Lower lobe of right lung (tissue), 2 donors: ENCODE results near the gene TRIOBP. TPM values are rescaled to one million over a fixed set of nuclear protein-coding genes. Genes with fewer than 3 reads are reported as not detected.
"Not testable (repeated sequence)": the region's sequence is repeated elsewhere in the genome, so short reads cannot be mapped to it uniquely, and the experiment has no call there.

Experiments
- ATAC-seq, 2 donors: fragments of 200-7000 bp; cut with Tn5 transposase; one replicate each; pipeline ENCODE4 v1.9.1; 2020 to 2022; ENCODE audit warnings: mild to moderate bottlenecking in 2 of 2, moderate library complexity in 2 of 2
- DNase-seq: peaks from one replicate; pipeline ENCODE4 v3.0.0-alpha.2; 2020
- H3K27ac ChIP-seq: fragments of 200-600 bp; one replicate; pipeline ENCODE4 v1.8.0; 2022
- H3K27me3 ChIP-seq: fragments of 200-600 bp; one replicate; pipeline ENCODE4 v1.8.0; 2022; ENCODE audit warnings: low read depth
- H3K36me3 ChIP-seq: fragments of 200-600 bp; one replicate; pipeline ENCODE4 v1.8.0; 2022; ENCODE audit warnings: mild to moderate bottlenecking
- H3K4me1 ChIP-seq: fragments of 200-600 bp; one replicate; pipeline ENCODE4 v1.8.0; 2022
- H3K4me3 ChIP-seq: fragments of 200-600 bp; one replicate; pipeline ENCODE4 v1.8.0; 2022; ENCODE audit warnings: mild to moderate bottlenecking
- H3K9me3 ChIP-seq: fragments of 200-600 bp; one replicate; pipeline ENCODE4 v1.8.0; 2022
- intact Hi-C: fragments of 100-400 bp; cut with DNase I; formaldehyde crosslinking; loops from one replicate; pipeline ENCODE4 v1.11.0; 2022
- total RNA-seq: library from RNA; stranded (reverse); fragmentation: NEBNext Ultra II Directional; extraction: Animal tissue kit (Norgen Biotek cat#: 25700); gene quantifications from one replicate; pipeline ENCODE4 v1.2.1, GENCODE V29; 2021
- TF ChIP-seq, protein P1 (sequence below): fragments of 200-600 bp; IDR thresholded peaks from one replicate; pipeline ENCODE4 v1.8.0; 2022; ENCODE audit warnings: antibody characterized with exemption, mild to moderate bottlenecking
- donor health status: DM: no; HTN: yes; CAD: no; lungs with severe emphysema.

TRIOBP gene
- total RNA-seq, 1 donor from 2014 or later = 78.8 TPM

DNA sequence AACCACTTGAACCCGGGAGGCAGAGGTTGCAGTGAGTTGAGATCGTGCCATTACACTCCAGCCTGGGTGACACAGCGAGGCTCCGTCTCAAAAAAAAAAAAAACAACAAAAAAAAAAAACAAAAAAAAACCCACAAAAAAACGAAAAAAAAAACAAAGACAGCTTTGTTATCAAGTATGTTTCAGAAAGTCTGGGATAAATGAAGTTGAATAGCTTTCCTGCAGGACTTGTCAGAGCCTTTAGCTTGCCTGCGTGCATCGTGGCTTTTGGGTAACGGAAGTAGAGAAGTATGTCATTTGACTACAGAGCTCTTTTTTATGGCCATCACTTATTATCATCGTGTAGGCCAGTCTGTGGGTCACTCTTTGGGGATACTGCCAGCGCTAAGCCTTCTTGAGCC, 14.6 kb downstream of the TRIOBP start:
- H3K4me3 ChIP-seq = no peak overlapping the region
- intact Hi-C loops = no loop called here
- no peaks in the 10 kb centered on the region for H3K36me3 ChIP-seq
- no peaks in the 10 kb centered on the region for H3K9me3 ChIP-seq
- TF ChIP-seq, protein P1, sequence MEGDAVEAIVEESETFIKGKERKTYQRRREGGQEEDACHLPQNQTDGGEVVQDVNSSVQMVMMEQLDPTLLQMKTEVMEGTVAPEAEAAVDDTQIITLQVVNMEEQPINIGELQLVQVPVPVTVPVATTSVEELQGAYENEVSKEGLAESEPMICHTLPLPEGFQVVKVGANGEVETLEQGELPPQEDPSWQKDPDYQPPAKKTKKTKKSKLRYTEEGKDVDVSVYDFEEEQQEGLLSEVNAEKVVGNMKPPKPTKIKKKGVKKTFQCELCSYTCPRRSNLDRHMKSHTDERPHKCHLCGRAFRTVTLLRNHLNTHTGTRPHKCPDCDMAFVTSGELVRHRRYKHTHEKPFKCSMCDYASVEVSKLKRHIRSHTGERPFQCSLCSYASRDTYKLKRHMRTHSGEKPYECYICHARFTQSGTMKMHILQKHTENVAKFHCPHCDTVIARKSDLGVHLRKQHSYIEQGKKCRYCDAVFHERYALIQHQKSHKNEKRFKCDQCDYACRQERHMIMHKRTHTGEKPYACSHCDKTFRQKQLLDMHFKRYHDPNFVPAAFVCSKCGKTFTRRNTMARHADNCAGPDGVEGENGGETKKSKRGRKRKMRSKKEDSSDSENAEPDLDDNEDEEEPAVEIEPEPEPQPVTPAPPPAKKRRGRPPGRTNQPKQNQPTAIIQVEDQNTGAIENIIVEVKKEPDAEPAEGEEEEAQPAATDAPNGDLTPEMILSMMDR = no peak
- ATAC-seq (no peak), DNase-seq (no peak)
- no peak overlapping the region for H3K27ac ChIP-seq
- peaks cover 5% of the 10 kb centered on the region for H3K4me1 ChIP-seq
- H3K27me3 ChIP-seq = no peaks in the 10 kb centered on the region

DNA sequence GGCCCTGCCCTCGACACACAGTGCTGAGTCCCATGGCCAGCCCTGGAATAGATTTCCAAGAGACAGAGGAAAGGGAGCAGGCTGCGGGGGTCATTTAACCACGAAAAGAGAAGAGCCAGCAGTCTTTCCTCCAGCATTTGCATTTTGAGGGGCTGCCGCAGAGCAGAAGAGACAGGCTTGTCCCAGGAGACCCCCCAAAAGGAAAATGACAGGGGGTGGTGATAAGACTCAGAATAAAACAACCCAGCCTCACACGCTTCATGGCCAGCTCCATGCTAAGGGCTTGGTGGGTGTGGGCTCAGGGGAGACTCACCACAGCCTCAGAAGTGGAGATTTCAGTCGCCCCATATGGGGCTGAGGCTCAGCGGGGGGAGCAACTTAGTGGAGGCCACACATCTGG, 16.9 kb downstream of the TRIOBP start:
- ATAC-seq = no peak
- H3K9me3 ChIP-seq = no peaks in the 10 kb centered on the region
- intact Hi-C loops = no loop called here

DNA sequence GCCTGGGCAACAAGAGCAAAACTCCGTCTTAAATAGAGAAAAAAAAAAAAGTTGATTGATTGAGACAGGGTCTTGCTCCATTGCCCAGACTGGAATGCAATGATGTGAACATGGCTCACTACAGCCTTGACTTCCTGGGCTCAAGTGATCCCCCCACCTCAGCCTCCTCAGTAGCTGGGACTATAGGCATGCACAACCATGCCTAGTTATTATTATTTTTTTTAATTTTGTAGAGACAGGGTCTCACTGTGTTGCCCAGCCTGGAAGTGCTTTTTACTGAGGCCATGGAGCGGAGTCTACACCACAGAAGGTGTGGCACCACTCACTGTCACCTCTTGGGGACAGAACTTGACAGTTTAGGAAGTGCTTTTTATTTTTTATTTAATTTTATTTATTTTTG, 17.8 kb downstream of the TRIOBP start:
- no peak overlapping the region for H3K27ac ChIP-seq
- H3K4me3 ChIP-seq = no peak overlapping the region
- no peaks in the 10 kb centered on the region for H3K9me3 ChIP-seq
- intact Hi-C loops = no loop called here
- H3K4me1 ChIP-seq = no peaks in the 10 kb centered on the region
- no peak for DNase-seq
- H3K27me3 ChIP-seq = no peaks in the 10 kb centered on the region
- ATAC-seq = no peak
- no peaks in the 10 kb centered on the region for H3K36me3 ChIP-seq
- TF ChIP-seq, protein P1 = no peak

More for the DNA sequence above, 16.9 kb downstream of the TRIOBP start:
- TF ChIP-seq, protein P1 = no peak
- Histone ChIP-seq H3K4me3 (no peak overlapping the region), H3K36me3 (no peaks in the 10 kb centered on the region), H3K27ac (no peak overlapping the region), H3K27me3 (no peaks in the 10 kb centered on the region), H3K4me1 (peaks cover 4% of the 10 kb centered on the region)
- DNase-seq = no peak

DNA sequence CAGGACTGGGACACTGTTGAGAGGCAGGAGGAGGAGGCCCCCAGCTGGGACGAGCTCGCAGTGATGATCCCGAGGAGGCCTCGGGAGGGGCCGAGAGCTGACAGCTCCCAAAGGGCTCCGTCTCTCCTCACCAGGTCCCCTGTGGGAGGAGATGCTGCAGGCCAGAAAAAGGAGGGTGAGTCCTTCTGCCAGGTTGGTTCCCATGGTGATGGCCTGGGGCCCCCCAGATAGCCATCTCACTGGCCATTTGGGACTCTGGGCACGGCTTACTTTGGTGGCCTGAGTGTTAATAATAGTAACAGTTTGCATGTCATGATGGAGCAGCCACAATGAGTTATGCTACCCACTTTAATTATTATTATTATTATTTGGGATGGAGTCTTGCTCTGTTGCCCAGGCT, 18.9 kb downstream of the TRIOBP start:
- TF ChIP-seq, protein P1 = no peak
- intact Hi-C loops = no loop called here

DNA sequence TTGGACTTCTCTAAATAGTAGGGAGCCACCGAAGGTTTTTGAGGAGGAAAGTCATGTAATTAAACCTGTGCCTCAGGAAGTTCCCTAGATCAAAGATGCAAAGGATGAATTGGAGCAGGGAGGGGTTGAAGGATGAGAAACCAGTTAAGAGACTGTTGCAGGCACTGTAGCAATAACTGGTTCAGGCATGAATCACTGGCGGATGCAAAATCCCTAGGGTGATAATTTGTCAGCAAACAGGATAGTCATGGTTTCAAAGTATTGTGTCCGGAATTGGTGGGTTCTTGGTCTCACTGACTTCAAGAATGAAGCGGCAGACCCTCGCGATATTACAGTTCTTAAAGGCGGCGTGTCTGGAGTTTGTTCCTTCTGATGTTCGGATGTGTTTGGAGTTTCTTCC, 19.9 kb downstream of the TRIOBP start:
- ATAC-seq = no peak

More for the DNA sequence above, 18.9 kb downstream of the TRIOBP start:
- Histone ChIP-seq H3K4me3 (no peak overlapping the region), H3K9me3 (no peaks in the 10 kb centered on the region), H3K27me3 (no peaks in the 10 kb centered on the region), H3K4me1 (no peaks in the 10 kb centered on the region), H3K27ac (no peak overlapping the region), H3K36me3 (no peaks in the 10 kb centered on the region)
- DNase-seq (no peak), ATAC-seq (no peak)

DNA sequence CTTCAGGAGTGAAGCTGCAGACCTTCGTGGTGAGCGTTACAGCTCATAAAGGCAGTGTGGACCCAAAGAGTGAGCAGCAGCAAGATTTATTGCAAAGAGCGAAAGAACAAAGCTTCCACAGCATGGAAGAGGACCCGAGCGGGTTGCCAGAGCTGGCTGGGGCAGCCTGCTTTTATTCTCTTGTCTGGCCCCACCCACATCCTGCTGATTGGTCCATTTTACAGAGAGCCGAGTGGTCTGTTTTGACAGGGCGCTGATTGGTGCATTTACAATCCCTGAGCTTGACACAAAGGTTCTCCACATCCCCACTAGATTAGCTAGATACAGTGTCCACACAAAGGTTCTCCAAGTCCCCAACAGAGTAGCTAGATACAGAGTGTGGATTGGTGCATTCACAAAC, 20.4 kb downstream of the TRIOBP start:
- H3K4me1 ChIP-seq, H3K27ac ChIP-seq, intact Hi-C loops, DNase-seq, H3K9me3 ChIP-seq, H3K4me3 ChIP-seq, H3K27me3 ChIP-seq, H3K36me3 ChIP-seq, ATAC-seq: not testable (repeated sequence)

More for the DNA sequence above, 19.9 kb downstream of the TRIOBP start:
- no peaks in the 10 kb centered on the region for H3K9me3 ChIP-seq
- no peak for DNase-seq
- H3K36me3 ChIP-seq = no peaks in the 10 kb centered on the region
- TF ChIP-seq, protein P1 = no peak
- no peak overlapping the region for H3K4me3 ChIP-seq
- intact Hi-C loops = no loop called here
- no peaks in the 10 kb centered on the region for H3K4me1 ChIP-seq
- H3K27me3 ChIP-seq = no peaks in the 10 kb centered on the region
- no peak overlapping the region for H3K27ac ChIP-seq

DNA sequence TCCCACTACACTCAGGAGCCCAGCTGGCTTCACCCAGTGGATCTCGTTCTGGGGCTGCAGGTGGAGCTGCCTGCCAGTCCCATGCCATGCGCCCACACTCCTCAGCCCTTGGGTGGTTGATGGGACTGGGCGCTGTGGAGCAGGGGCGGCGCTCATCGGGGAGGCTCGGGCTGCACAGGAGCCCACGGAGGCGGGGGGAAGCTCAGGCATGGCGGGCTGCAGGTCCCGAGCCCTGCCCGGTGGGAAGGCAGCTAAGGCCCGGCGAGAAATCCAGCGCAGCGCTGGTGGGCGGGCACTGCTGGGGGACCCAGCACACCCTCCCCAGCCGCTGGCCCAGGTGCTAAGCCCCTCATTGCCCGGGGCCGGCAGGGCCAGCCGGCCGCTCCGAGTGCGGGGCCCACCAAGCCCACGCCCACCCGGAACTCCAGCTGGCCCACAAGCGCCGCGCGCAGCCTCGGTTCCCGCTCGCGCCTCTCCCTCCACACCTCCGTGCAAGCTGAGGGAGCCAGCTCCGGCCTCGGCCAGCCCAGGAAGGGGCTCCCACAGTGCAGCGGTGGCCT, 21.0 kb downstream of the TRIOBP start:
- H3K36me3 ChIP-seq, H3K27ac ChIP-seq, ATAC-seq, intact Hi-C loops, H3K4me1 ChIP-seq, H3K9me3 ChIP-seq, DNase-seq, H3K27me3 ChIP-seq, H3K4me3 ChIP-seq: not testable (repeated sequence)
